K562 (cell line): ENCODE measurements around the gene RNF126. TPM values are rescaled to one million over a fixed set of nuclear protein-coding genes. Genes with fewer than 3 reads are reported as not detected.

Source experiments
- ARHGAP35 ChIP-seq: fragments of 450-650 bp; IDR thresholded peaks from 2 replicates; pipeline ENCODE4 v1.6.1; 2018; ENCODE audit not compliant: partially characterized antibody
- BHLHE40 ChIP-seq: IDR thresholded peaks from 2 replicates; pipeline ENCODE4 v1.6.1; 2011; ENCODE audit warnings: low read length, improper control_type of control experiment
- CC2D1A ChIP-seq: fragments of 450-650 bp; IDR thresholded peaks from 2 replicates; pipeline ENCODE4 v1.6.1; 2017; ENCODE audit warnings: mild to moderate bottlenecking
- CTBP1 ChIP-seq: fragments of 450-650 bp; IDR thresholded peaks from 2 replicates; pipeline ENCODE4 v1.6.1; 2016; ENCODE audit warnings: borderline replicate concordance
- HCFC1 ChIP-seq: IDR thresholded peaks from 2 replicates; pipeline ENCODE4 v1.6.1; 2012; ENCODE audit warnings: low read depth, low read length, improper control_type of control experiment
- HEY1 ChIP-seq: fragments of 250-450 bp; sonication (Bioruptor Pico); IDR thresholded peaks from 2 replicates; pipeline ENCODE4 v1.5.0; 2020; ENCODE audit warnings: mild to moderate bottlenecking, moderate library complexity, borderline replicate concordance
- KDM1A ChIP-seq, 2 experiments: fragments of 450-650 bp; IDR thresholded peaks; 2 replicates each; pipeline ENCODE4 v1.6.1; 2016; ENCODE audit warnings: mild to moderate bottlenecking in 2 of 2
- L3MBTL2 ChIP-seq: fragments of 450-650 bp; IDR thresholded peaks from 2 replicates; pipeline ENCODE4 v1.6.1; 2016; ENCODE audit warnings: mild to moderate bottlenecking, moderate library complexity
- MYNN ChIP-seq, 2 experiments: sonication (generic); formaldehyde crosslinking in 1 of 2; IDR thresholded peaks; 2 replicates each; pipeline versions ENCODE4 v1.5.0 to v1.6.1; 2016 to 2020; ENCODE audit warnings: antibody characterized with exemption in 1 of 2, missing genetic modification reagents in 1 of 2
- NELFE ChIP-seq: IDR thresholded peaks from 2 replicates; pipeline ENCODE4 v1.6.1; 2011; ENCODE audit warnings: mild to moderate bottlenecking; ENCODE audit not compliant: insufficient read depth, insufficient read length
- NFIX ChIP-seq: fragments of 250-450 bp; sonication (Bioruptor Pico); IDR thresholded peaks from 2 replicates; pipeline ENCODE4 v1.4.0; 2020; ENCODE audit warnings: low read depth, mild to moderate bottlenecking, moderate library complexity
- RBM14 ChIP-seq: fragments of 200-400 bp; formaldehyde crosslinking; IDR thresholded peaks from 2 replicates; pipeline ENCODE4 v1.6.1; 2018; ENCODE audit warnings: low read depth, mild to moderate bottlenecking, low read length, moderate library complexity, borderline replicate concordance; ENCODE audit not compliant: insufficient read depth
- STAT5B ChIP-seq: fragments of 250-450 bp; sonication (Bioruptor Pico); IDR thresholded peaks from 2 replicates; pipeline ENCODE4 v1.8.0; 2021; ENCODE audit warnings: mild to moderate bottlenecking, inconsistent platforms
- THRAP3 ChIP-seq: fragments of 450-650 bp; IDR thresholded peaks from 2 replicates; pipeline ENCODE4 v1.6.1; 2016; ENCODE audit warnings: mild to moderate bottlenecking, inconsistent platforms, borderline replicate concordance
- TRIM24 ChIP-seq, 2 experiments: fragments of 450-650 bp; IDR thresholded peaks; 2 replicates each; pipeline ENCODE4 v1.6.1; 2016
- TSC22D4 ChIP-seq: fragments of 450-650 bp; IDR thresholded peaks from 2 replicates; pipeline ENCODE4 v1.6.1; 2016; ENCODE audit warnings: missing genetic modification characterization, missing biosample characterization, control low read depth
- UBTF ChIP-seq, 2 experiments: IDR thresholded peaks; 2 replicates each; pipeline ENCODE4 v1.6.1; 2012; ENCODE audit warnings: improper control_type of control experiment in 2 of 2, low read depth in 2 of 2, low read length in 2 of 2, borderline replicate concordance in 1 of 2
- XRCC5 ChIP-seq: fragments of 200-400 bp; formaldehyde crosslinking; IDR thresholded peaks from 2 replicates; pipeline ENCODE4 v1.6.1; 2017; ENCODE audit warnings: low read depth, mild to moderate bottlenecking, low read length
- YY1 ChIP-seq, 3 experiments: IDR thresholded peaks; 2 replicates each; pipeline ENCODE4 v1.6.1; 2011; ENCODE audit warnings: low read length in 2 of 3, mild to moderate bottlenecking in 2 of 3, moderate library complexity in 2 of 3, borderline replicate concordance in 1 of 3, control low read depth in 1 of 3, low read depth in 1 of 3; ENCODE audit not compliant: insufficient read depth in 3 of 3, insufficient replicate concordance in 2 of 3, control insufficient read depth in 1 of 3, insufficient read length in 1 of 3; ENCODE audit errors: extremely low read depth in 1 of 3
- ZBTB5 ChIP-seq: fragments of 450-650 bp; IDR thresholded peaks from 2 replicates; pipeline ENCODE4 v1.6.1; 2017; ENCODE audit warnings: antibody characterized with exemption
- ZNF253 ChIP-seq: fragments of 250-450 bp; sonication (Bioruptor Pico); conservative IDR thresholded peaks from 2 replicates; pipeline ENCODE4 v1.6.1; 2021; ENCODE audit warnings: mild to moderate bottlenecking
- ZNF263 ChIP-seq: sonication (generic); formaldehyde crosslinking; IDR thresholded peaks from 2 replicates; pipeline ENCODE4 v1.8.0; 2022; ENCODE audit warnings: mild to moderate bottlenecking, missing genetic modification reagents, borderline replicate concordance
- ZNF644 ChIP-seq: fragments of 200-800 bp; sonication (Bioruptor generic); IDR thresholded peaks from 2 replicates; pipeline ENCODE4 v1.6.1; 2016; ENCODE audit warnings: low read depth, missing genetic modification characterization, missing compliant biosample characterization
- polyA plus RNA-seq, 8 experiments: library from polyadenylated mRNA; depleted of rRNA in 4 of 8; stranded (reverse) in 5 of 8; unstranded in 3 of 8; fragments of >200 nt; fragmentation: Nextera tagmentation in 2 of 8; fragmentation: Illumina TruSeq in 1 of 8; extraction: Ambion mirVana in 2 of 8; extraction: Trizol in 1 of 8; gene quantifications; 2 replicates each; pipeline versions ENCODE4 v1.2.1 to v1.2.3, GENCODE V29; 2011 to 2014; ENCODE audit warnings: inconsistent platforms in 1 of 8, missing spikeins in 1 of 8
- total RNA-seq, 7 experiments: library from RNA; depleted of rRNA in 6 of 7; stranded (reverse); fragments of >200 nt in 6 of 7; fragmentation: Illumina TruSeq in 2 of 7; extraction: Trizol in 2 of 7; gene quantifications; 2 replicates each; pipeline versions ENCODE4 v1.2.1 to v1.2.3, GENCODE V29; 2011 to 2021; ENCODE audit warnings: low replicate concordance in 1 of 7
- TF ChIP-seq, protein P1 (sequence below): sonication (generic); formaldehyde crosslinking; IDR thresholded peaks from 2 replicates; pipeline ENCODE4 v1.8.0; 2023; ENCODE audit warnings: mild to moderate bottlenecking, missing genetic modification reagents

The RNF126 gene
- total and polyA plus RNA-seq, 9 of the 15 experiments (the other 6 are each of a cell fraction or from before 2014, with no cell fraction given) = 0.27 to 101 (median 12.3) TPM

DNA sequence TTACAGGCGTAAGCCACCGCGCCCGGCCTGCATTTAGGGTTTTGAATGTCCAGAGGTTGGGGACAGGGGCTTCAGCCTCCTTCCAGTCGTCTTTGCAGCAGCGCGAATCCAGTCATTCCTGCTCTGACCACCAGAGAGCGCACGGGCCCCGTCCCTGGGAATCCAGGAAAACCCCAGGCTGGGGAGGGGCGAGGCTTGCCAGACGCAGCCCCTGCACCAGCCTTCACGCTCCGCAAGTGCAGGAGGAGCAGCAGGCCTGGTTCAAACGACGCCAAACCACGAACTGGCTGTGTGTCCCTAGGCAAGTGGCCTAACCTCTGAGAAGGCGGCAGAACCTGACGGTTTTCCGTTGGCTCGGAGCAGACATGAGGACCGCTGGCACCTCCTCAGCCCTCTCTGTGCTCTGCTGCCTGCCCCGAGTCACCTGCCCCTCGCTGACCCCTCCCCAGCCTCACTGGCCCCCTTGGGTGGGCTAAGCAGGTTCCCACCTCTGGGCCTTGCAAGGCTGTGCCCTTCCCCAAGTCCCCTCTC lies 2.0 kb upstream of the RNF126 start (continued):
- TF ChIP-seq ARHGAP35 (no peak), UBTF (IDR thresholded peaks at IDR 0.05; ENCODE audit: borderline replicate concordance in 1 of 2, low read depth in 2 of 2, low read length in 2 of 2) (no peak), TRIM24 (IDR thresholded peaks at IDR 0.05) (no peak), STAT5B (CRISPR knock-in tag) (no peak), RBM14 (0 out of 2 replicates have a peak, but pooled peaks have one; percentile 44), BHLHE40 (no peak), YY1 (IDR thresholded peaks at IDR 0.05; ENCODE audit: borderline replicate concordance in 1 of 3, control insufficient read depth in 1 of 3, extremely low read depth in 1 of 3, insufficient read depth in 3 of 3, insufficient read length in 1 of 3, insufficient replicate concordance in 2 of 3, low read depth in 1 of 3, low read length in 2 of 3) (peak in 1 of 3 experiments; percentile 13), HCFC1 (0 out of 2 replicates have a peak, but pooled peaks have one; percentile 14), L3MBTL2 (peak; percentile 86), NELFE (no peak), MYNN (IDR thresholded peaks at IDR 0.05) (no peak), MYNN (CRISPR knock-in tag; IDR thresholded peaks at IDR 0.05) (no peak), THRAP3 (no peak), HEY1 (CRISPR knock-in tag) (no peak), ZNF644 (tag) (no peak), CTBP1 (peak; percentile 20; the same call in 1 of the 2 replicates), ZNF253 (CRISPR knock-in tag) (no peak), KDM1A (IDR thresholded peaks at IDR 0.05) (no peak), XRCC5 (peak; percentile 82; the same call in 1 of the 2 replicates), NFIX (no peak), TSC22D4 (no peak), ZBTB5 (no peak), ZNF263 (CRISPR knock-in tag) (no peak), CC2D1A (peak; percentile 78; the same call in 1 of the 2 replicates)
- TF ChIP-seq, protein P1, sequence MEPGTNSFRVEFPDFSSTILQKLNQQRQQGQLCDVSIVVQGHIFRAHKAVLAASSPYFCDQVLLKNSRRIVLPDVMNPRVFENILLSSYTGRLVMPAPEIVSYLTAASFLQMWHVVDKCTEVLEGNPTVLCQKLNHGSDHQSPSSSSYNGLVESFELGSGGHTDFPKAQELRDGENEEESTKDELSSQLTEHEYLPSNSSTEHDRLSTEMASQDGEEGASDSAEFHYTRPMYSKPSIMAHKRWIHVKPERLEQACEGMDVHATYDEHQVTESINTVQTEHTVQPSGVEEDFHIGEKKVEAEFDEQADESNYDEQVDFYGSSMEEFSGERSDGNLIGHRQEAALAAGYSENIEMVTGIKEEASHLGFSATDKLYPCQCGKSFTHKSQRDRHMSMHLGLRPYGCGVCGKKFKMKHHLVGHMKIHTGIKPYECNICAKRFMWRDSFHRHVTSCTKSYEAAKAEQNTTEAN (CRISPR knock-in tag) = no peak
